ENCODE data around the gene ITSN2.

DNA sequence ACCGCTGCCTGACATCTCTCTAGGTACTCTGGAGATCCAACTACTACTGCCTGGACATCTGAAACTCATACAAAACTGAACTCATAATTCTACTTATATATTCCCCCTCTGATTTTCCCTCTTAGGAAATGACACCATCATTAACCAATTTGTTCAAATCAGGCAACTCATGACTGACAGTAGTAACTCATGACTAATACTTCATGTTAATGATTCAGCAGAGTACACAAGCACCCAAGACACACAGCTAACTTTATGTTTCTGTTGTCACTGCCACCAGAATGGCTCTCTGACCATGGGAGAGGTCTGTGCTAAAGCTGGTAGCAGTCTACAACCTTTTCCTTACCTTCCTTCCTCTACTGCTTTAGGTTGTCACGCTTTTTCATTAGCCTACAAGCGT is 91.1 kb downstream of the ITSN2 start:
- TF ChIP-seq POLR2A (IDR thresholded peaks at IDR 0.05): peak; percentile 14
- TF ChIP-seq, protein P1, sequence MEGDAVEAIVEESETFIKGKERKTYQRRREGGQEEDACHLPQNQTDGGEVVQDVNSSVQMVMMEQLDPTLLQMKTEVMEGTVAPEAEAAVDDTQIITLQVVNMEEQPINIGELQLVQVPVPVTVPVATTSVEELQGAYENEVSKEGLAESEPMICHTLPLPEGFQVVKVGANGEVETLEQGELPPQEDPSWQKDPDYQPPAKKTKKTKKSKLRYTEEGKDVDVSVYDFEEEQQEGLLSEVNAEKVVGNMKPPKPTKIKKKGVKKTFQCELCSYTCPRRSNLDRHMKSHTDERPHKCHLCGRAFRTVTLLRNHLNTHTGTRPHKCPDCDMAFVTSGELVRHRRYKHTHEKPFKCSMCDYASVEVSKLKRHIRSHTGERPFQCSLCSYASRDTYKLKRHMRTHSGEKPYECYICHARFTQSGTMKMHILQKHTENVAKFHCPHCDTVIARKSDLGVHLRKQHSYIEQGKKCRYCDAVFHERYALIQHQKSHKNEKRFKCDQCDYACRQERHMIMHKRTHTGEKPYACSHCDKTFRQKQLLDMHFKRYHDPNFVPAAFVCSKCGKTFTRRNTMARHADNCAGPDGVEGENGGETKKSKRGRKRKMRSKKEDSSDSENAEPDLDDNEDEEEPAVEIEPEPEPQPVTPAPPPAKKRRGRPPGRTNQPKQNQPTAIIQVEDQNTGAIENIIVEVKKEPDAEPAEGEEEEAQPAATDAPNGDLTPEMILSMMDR (IDR thresholded peaks at IDR 0.05): no peak

All from right lobe of liver (tissue), 4 donors.